Heart left ventricle (tissue), 13 donors: Measurements from ENCODE around the gene LASP1.

Source experiments
- POLR2A ChIP-seq, 2 donors: fragments of 450-650 bp; IDR thresholded peaks; one replicate each; pipeline ENCODE4 v1.6.1; 2017; ENCODE audit warnings: antibody characterized with exemption in 2 of 2, mild to moderate bottlenecking in 2 of 2, moderate library complexity in 2 of 2
- TF ChIP-seq, protein P1 (sequence below), 12 donors: fragments of 200-600 bp; sonication (generic) in 4 of 12; IDR thresholded peaks; one replicate each; pipeline versions ENCODE4 v1.5.0 to v1.8.0; 2018 to 2022; ENCODE audit warnings: antibody characterized with exemption in 12 of 12, mild to moderate bottlenecking in 5 of 12
- donor health status: ischemic (EF 13 %, LVEDD 7.1; RV severe dilation, severe dysfunction).
- donor health status: DM: no; HTN: yes; CAD: no.
- donor health status: DM: no; HTN: no; CAD: no.
- donor health status: ischemic (EF 25% LVEDD 6.9; RV normal size, moderate dysfunction).
- donor health status: ischemic (EF 25% LVEDD 5.7; RV mildly dilated, moderate dysfunction).
- donor health status: ischemic (EF 35%, LVEDD 5.7; RV mildly dilated, moderate dysfunction).
- donor health status: nonischemic (EF 11% LVEDD 7.7; RV severe dilation, severe dysfunction).
- donor health status: DM: yes; HTN: yes; CAD: no.
- donor health status: PGD.
- donor health status: ischemic (EF 29% LVEDD 5.4; RV normal size, mild dysfunction).
- donor health status: nonischemic (EF 23%, LVEDD 6.1; RV moderate dilation, normal function).

DNA sequence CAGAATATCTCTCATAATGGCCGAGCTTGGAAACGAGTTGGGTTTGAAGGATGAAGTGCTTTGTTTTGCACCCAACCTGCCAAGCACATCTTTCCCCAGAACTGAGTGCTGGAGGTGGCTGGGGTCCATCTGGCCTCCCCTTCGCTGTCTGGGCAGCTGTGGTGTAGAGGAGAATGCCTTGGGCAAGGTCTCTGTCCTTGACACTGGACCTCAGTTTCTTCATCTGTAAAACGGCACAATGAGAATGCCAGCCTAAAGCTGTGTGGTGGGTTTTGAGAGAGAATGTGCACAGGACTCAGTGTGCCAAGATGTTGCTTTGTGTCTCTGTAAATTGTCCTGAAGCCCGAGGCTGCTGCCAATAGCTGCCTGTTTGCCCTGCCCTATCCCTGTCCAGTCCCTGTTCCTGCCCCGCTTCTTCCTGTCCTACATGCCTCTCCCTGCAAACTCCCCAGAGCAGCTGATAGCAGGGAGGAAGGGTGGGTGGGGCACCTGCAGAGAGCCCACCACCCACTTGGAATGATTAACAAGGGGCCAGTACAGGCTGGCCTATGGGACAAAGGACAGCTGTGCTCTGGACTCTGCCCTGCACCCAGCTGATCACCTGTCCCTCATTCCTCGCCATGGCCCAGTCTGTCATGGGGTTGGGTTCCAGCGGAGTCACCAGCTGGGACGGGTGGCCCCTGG, 15.3 kb downstream of the LASP1 start:
- TF ChIP-seq, protein P1, sequence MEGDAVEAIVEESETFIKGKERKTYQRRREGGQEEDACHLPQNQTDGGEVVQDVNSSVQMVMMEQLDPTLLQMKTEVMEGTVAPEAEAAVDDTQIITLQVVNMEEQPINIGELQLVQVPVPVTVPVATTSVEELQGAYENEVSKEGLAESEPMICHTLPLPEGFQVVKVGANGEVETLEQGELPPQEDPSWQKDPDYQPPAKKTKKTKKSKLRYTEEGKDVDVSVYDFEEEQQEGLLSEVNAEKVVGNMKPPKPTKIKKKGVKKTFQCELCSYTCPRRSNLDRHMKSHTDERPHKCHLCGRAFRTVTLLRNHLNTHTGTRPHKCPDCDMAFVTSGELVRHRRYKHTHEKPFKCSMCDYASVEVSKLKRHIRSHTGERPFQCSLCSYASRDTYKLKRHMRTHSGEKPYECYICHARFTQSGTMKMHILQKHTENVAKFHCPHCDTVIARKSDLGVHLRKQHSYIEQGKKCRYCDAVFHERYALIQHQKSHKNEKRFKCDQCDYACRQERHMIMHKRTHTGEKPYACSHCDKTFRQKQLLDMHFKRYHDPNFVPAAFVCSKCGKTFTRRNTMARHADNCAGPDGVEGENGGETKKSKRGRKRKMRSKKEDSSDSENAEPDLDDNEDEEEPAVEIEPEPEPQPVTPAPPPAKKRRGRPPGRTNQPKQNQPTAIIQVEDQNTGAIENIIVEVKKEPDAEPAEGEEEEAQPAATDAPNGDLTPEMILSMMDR (IDR thresholded peaks at IDR 0.05), result no peak
- no peak for TF ChIP-seq POLR2A (IDR thresholded peaks at IDR 0.05)
